Measurements from ENCODE around the gene NPB. TPM values are rescaled to one million over a fixed set of nuclear protein-coding genes. Genes with fewer than 3 reads are reported as not detected.

NPB gene
- total RNA-seq, 4 donors from 2014 or later, result 0.12 to 0.16 TPM; not detected in 2

DNA sequence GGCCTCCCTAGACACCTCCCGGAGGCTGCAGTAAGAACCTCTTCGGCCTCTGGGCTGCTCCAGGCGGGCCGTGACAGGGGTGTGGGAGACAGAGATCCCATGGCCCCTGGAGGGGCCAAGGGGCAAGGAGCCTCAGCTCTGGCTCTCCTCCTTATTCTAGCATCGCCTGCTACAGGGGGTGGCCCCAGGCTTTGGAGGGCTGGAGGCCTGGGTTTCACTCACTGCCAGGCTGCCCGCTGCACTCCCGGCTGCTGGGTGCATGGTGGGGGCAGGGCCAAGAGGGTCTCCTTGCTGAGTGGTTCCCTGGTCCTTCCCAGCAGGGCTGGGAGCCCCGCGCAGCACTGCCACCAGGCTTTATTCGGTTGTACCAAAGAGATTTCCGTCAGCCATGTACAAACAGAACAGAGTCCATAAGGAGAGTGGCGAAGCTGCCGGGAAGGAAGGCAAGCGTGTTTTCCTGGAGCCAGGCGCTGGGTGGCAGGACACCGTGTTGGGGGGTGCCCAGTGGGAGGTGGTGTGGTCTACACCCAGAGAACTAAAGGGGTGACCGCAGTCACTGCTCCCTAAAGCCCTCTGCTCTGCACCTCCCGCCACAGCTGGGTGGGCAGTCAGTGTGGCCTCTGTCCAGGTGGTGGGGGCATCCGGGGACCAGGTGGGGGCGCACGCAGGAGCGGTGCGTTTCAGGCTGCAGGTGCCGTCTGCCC is 2.0 kb downstream of the NPB start:
- no peak for ATAC-seq
- no peak overlapping the region for H3K27ac ChIP-seq
- H3K4me3 ChIP-seq, result no peak overlapping the region
- no peaks in the 10 kb centered on the region for H3K9me3 ChIP-seq
- no CpG with 5 or more reads among the region's 24 CpGs for WGBS, 2 donors (ENCODE audit: low coverage in 1 of 2)
- TF ChIP-seq, protein P1, sequence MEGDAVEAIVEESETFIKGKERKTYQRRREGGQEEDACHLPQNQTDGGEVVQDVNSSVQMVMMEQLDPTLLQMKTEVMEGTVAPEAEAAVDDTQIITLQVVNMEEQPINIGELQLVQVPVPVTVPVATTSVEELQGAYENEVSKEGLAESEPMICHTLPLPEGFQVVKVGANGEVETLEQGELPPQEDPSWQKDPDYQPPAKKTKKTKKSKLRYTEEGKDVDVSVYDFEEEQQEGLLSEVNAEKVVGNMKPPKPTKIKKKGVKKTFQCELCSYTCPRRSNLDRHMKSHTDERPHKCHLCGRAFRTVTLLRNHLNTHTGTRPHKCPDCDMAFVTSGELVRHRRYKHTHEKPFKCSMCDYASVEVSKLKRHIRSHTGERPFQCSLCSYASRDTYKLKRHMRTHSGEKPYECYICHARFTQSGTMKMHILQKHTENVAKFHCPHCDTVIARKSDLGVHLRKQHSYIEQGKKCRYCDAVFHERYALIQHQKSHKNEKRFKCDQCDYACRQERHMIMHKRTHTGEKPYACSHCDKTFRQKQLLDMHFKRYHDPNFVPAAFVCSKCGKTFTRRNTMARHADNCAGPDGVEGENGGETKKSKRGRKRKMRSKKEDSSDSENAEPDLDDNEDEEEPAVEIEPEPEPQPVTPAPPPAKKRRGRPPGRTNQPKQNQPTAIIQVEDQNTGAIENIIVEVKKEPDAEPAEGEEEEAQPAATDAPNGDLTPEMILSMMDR (IDR thresholded peaks at IDR 0.05), result no peak
- TF ChIP-seq EP300 (IDR thresholded peaks at IDR 0.05) (no peak), POLR2AphosphoS5 (IDR thresholded peaks at IDR 0.05) (no peak), POLR2A (IDR thresholded peaks at IDR 0.05) (no peak)
- peaks cover 0 to 20% (median 11%) of the 10 kb centered on the region in 3 donors for H3K4me1 ChIP-seq
- H3K27me3 ChIP-seq, result peaks cover 24% of the 10 kb centered on the region
- H3K36me3 ChIP-seq, result peaks cover 0 to 77% of the 10 kb centered on the region in 2 donors

DNA sequence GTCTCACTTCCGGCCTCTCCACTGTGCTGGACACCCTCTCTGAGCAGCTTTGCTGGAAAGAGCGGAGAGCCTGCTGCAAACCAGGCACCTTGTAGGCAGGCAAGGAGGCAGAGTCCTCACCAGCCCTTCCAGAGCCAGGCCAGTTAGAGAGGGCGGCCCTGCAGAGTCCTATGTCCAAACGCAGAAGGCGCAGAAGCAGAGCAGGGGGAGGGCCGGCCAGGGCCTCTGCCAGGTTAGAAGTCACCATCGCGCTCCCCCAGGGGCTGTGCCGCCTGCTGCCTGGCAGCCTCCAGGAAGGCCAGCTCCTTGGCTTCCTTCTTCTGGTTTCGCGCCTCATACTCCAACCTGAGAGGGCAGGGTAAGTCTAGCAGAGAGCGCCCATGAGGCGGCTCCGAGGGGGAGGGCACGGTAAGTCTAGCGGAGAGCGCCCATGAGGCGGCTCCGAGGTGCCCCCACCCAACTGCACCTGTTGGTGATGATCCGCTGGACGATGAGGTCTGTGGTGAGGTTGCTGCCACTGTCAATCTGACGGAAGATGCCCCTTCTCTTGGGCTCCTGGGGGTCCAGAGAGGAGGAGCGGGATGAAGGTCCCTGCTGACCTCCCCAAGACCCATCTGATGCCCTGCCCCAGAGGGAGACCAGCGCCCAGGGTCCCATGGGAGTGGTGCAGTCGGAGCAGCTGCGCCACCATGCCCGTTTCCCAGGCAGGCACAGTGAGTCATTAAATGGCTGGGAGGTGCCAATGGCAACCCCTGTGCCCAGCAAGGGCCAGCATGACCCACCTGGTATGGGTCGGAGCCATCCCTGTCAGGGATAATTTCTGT is 2.8 kb downstream of the NPB start:
- H3K27ac ChIP-seq, result no peak overlapping the region
- peaks cover 0 to 73% of the 10 kb centered on the region in 2 donors for H3K36me3 ChIP-seq
- 100% methylated on average over 1 of the region's 28 CpGs; no CpG with 5 or more reads in 1 of the 2 donors for WGBS, 2 donors (ENCODE audit: low coverage in 1 of 2)
- peaks cover 0 to 22% (median 11%) of the 10 kb centered on the region in 3 donors for H3K4me1 ChIP-seq
- H3K9me3 ChIP-seq, result no peaks in the 10 kb centered on the region
- no peak for ATAC-seq
- TF ChIP-seq POLR2A (IDR thresholded peaks at IDR 0.05) (no peak), POLR2AphosphoS5 (IDR thresholded peaks at IDR 0.05) (no peak), EP300 (IDR thresholded peaks at IDR 0.05) (no peak)
- TF ChIP-seq, protein P1 (IDR thresholded peaks at IDR 0.05), result no peak
- peaks cover 24% of the 10 kb centered on the region for H3K27me3 ChIP-seq
- no peak overlapping the region for H3K4me3 ChIP-seq

DNA sequence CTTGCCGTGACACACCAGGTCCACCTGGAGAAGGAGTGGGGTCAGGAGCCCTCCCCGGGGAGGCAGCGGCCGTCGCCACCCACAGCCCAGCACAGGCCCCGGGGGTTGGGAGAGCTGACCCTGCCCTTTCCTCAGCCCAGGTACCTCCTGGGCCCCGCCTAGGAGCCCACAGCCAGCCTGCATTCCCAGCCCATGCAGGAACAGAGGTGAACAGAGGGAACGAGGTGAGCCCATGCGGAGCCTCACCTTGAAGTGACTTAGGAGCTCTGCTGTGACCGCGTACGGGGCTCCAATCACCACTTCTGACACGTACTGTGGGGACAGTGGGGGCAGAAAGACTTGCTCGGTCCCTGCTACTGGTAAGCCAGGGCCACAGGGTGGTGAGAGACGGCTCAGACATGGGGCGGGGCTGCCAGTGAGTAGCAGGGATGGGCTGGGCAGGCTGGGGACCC is 3.4 kb downstream of the NPB start:
- peaks cover 0 to 66% of the 10 kb centered on the region in 2 donors for H3K36me3 ChIP-seq
- H3K27me3 ChIP-seq, result peaks cover 24% of the 10 kb centered on the region
- H3K4me3 ChIP-seq, result no peak overlapping the region
- no peak overlapping the region for H3K27ac ChIP-seq
- TF ChIP-seq, protein P1 (IDR thresholded peaks at IDR 0.05), result no peak
- TF ChIP-seq EP300 (IDR thresholded peaks at IDR 0.05), result no peak
- TF ChIP-seq POLR2A (IDR thresholded peaks at IDR 0.05), result no peak
- no peak for TF ChIP-seq POLR2AphosphoS5 (IDR thresholded peaks at IDR 0.05)
- H3K4me1 ChIP-seq, result peaks cover 0 to 28% (median 15%) of the 10 kb centered on the region in 3 donors
- H3K9me3 ChIP-seq, result no peaks in the 10 kb centered on the region
- ATAC-seq, result no peak
- WGBS, 2 donors (ENCODE audit: low coverage in 1 of 2), result no CpG with 5 or more reads among the region's 16 CpGs

DNA sequence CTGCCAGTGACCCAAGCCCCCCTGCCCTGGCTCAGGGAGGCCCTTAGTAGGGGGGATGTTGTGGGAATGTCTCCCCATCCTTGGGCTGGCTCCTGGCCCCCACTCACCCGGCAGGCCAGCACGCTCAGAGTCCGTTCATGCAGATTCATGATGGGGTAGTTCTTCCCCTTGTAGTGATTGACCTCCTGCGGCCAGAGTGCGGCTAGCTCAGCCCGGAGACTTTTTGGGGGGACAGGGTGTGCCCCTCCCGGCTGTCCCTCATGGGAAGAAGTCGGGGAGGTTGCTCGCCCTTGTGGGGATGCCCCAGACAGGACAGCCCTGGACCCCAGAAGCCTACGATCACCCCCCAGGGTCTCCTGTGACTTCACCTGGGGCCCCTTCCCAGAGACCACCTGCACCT is 4.0 kb downstream of the NPB start:
- no peak for ATAC-seq
- no peaks in the 10 kb centered on the region for H3K9me3 ChIP-seq
- H3K27ac ChIP-seq, result no peak overlapping the region
- H3K36me3 ChIP-seq, result peaks cover 0 to 62% of the 10 kb centered on the region in 2 donors
- TF ChIP-seq EP300 (IDR thresholded peaks at IDR 0.05) (no peak), POLR2A (IDR thresholded peaks at IDR 0.05) (no peak), POLR2AphosphoS5 (IDR thresholded peaks at IDR 0.05) (no peak)
- TF ChIP-seq, protein P1 (IDR thresholded peaks at IDR 0.05), result no peak
- peaks cover 0 to 32% (median 17%) of the 10 kb centered on the region in 3 donors for H3K4me1 ChIP-seq
- H3K4me3 ChIP-seq, result no peak overlapping the region
- H3K27me3 ChIP-seq, result peaks cover 23% of the 10 kb centered on the region
- WGBS, 2 donors (ENCODE audit: low coverage in 1 of 2), result no CpG with 5 or more reads among the region's 10 CpGs
